Upper lobe of right lung (tissue), 1 donor: Measurements from ENCODE around the gene NUMBL. TPM values are rescaled to one million over a fixed set of nuclear protein-coding genes. Genes with fewer than 3 reads are reported as not detected.

Experiments
- ATAC-seq: fragments of 200-7000 bp; cut with Tn5 transposase; one replicate; pipeline ENCODE4 v1.9.1; 2020; ENCODE audit warnings: mild to moderate bottlenecking, moderate library complexity
- DNase-seq: peaks from one replicate; pipeline ENCODE4 v3.0.0-alpha.2; 2020
- H3K27ac ChIP-seq: fragments of 200-600 bp; one replicate; pipeline ENCODE4 v1.8.0; 2022
- H3K27me3 ChIP-seq: fragments of 200-600 bp; one replicate; pipeline ENCODE4 v1.8.0; 2022; ENCODE audit warnings: mild to moderate bottlenecking
- H3K36me3 ChIP-seq: fragments of 200-600 bp; one replicate; pipeline ENCODE4 v1.8.0; 2022
- H3K4me1 ChIP-seq: fragments of 200-600 bp; one replicate; pipeline ENCODE4 v1.8.0; 2022
- H3K4me3 ChIP-seq: fragments of 200-600 bp; one replicate; pipeline ENCODE4 v1.8.0; 2022; ENCODE audit warnings: mild to moderate bottlenecking
- H3K9me3 ChIP-seq: fragments of 200-600 bp; one replicate; pipeline ENCODE4 v1.8.0; 2022
- intact Hi-C: fragments of 100-400 bp; cut with DNase I; formaldehyde crosslinking; loops from one replicate; pipeline ENCODE4 v1.11.0; 2022
- total RNA-seq: library from RNA; stranded (reverse); fragmentation: NEBNext Ultra II Directional; extraction: Animal tissue kit (Norgen Biotek cat#: 25700); gene quantifications from one replicate; pipeline ENCODE4 v1.2.1, GENCODE V29; 2021
- TF ChIP-seq, protein P1 (sequence below): fragments of 200-600 bp; IDR thresholded peaks from one replicate; pipeline ENCODE4 v1.8.0; 2022; ENCODE audit warnings: antibody characterized with exemption
- donor health status: DM: no; HTN: yes; CAD: no; lungs with severe emphysema.

NUMBL gene
- total RNA-seq, 1 donor from 2014 or later: 19.5 TPM

DNA sequence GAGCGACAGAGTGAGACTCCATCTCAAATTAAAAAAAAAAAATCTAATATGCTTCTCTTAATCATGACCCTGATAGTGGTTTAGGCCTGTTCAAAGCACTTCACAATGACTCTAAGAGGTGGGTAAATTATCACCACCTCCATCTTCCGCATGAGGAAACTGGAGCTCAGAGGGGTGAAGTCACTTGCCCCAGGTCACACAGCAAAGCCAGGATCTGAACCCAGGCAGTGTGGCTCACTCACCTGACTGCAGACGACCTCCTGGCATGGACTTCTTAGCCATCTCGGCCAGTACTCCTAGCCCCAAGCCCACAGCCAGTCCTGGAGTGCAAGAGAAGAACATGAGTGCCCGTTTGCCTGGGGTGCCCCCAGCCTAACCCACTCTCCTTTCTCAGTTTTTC is 19.4 kb upstream of the NUMBL start:
- Histone ChIP-seq H3K9me3 (no peaks in the 10 kb centered on the region), H3K4me3 (no peak overlapping the region), H3K27ac (no peak overlapping the region), H3K36me3 (peaks cover 70% of the 10 kb centered on the region), H3K27me3 (no peaks in the 10 kb centered on the region), H3K4me1 (peaks cover 7% of the 10 kb centered on the region)
- TF ChIP-seq, protein P1, sequence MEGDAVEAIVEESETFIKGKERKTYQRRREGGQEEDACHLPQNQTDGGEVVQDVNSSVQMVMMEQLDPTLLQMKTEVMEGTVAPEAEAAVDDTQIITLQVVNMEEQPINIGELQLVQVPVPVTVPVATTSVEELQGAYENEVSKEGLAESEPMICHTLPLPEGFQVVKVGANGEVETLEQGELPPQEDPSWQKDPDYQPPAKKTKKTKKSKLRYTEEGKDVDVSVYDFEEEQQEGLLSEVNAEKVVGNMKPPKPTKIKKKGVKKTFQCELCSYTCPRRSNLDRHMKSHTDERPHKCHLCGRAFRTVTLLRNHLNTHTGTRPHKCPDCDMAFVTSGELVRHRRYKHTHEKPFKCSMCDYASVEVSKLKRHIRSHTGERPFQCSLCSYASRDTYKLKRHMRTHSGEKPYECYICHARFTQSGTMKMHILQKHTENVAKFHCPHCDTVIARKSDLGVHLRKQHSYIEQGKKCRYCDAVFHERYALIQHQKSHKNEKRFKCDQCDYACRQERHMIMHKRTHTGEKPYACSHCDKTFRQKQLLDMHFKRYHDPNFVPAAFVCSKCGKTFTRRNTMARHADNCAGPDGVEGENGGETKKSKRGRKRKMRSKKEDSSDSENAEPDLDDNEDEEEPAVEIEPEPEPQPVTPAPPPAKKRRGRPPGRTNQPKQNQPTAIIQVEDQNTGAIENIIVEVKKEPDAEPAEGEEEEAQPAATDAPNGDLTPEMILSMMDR: no peak
- DNase-seq (no peak), ATAC-seq (no peak)
- intact Hi-C loops: no loop called here

DNA sequence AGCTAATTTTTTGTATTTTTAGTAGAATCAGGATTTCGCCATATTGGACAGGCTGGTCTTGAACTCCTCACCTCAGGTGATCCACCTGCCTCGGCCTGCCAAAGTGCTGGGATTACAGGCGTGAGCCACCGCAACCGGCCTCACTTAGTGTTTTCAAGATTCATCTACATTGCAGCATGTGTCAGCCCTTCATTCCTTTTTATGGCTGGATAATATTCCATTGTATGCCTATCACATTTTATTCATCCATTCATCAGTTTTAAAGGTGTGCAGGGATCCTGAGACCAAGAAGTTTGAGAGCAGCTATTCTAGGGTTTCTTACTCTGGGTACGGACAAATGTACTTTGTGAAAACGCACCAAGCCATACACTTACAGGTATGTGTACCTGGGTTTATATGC is 17.2 kb upstream of the NUMBL start:
- intact Hi-C loops: no loop called here
- H3K9me3 ChIP-seq: no peaks in the 10 kb centered on the region
- DNase-seq (no peak), ATAC-seq (no peak)
- peaks cover 87% of the 10 kb centered on the region for H3K36me3 ChIP-seq
- H3K27me3 ChIP-seq: no peaks in the 10 kb centered on the region
- H3K4me1 ChIP-seq: no peaks in the 10 kb centered on the region
- no peak overlapping the region for H3K27ac ChIP-seq
- TF ChIP-seq, protein P1: no peak
- H3K4me3 ChIP-seq: no peak overlapping the region

DNA sequence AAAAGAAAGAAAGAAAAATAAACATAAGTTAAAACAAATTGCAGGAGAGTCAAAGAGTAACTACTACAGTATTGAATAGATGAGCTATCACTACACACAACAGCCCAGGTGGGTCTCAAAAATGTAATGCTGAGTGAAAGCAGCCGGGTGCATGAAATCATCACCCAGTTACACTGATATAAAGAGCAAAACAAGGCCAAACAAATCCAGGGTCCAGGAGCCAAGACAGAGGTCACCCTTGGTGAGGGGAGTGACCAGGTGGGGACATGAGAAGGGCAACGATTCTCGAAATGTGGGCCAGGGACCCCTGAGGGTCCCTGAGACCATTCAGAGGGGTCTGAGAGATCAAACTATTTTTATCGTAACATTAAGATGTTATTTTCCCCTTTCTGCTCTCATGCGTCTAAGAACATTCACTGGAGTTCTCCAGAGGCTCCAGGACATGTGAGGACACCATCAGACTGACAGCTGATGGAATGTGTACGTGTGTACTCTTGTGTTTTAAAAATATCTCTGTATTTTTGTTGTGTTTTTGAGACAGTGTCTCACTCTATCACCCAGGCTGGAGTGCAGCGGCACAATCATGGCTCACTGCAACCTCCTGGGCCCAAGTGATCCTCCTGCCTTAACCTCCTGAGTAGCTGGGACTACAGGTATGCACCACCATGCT is 15.6 kb upstream of the NUMBL start:
- TF ChIP-seq, protein P1: no peak

DNA sequence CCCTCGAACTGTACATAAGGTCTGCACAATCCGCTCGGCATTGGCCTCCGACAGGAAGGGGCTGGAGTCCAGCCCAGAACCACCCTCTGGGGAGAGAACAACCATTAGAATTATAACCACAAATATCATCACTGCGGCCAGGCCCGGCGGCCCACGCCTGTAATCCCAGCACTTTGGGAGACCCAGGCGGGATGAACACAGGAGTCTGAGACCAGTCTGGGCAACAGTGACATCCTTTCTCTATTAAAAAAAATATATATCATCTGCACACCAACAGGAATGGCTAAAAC is 14.9 kb upstream of the NUMBL start:
- DNase-seq (no peak), ATAC-seq (no peak)
- no peaks in the 10 kb centered on the region for H3K4me1 ChIP-seq
- H3K9me3 ChIP-seq: no peaks in the 10 kb centered on the region
- no peaks in the 10 kb centered on the region for H3K27me3 ChIP-seq
- intact Hi-C loops: no loop called here
- TF ChIP-seq, protein P1: no peak
- no peak overlapping the region for H3K27ac ChIP-seq
- no peak overlapping the region for H3K4me3 ChIP-seq
- peaks cover 92% of the 10 kb centered on the region for H3K36me3 ChIP-seq

More for the DNA sequence above, 15.6 kb upstream of the NUMBL start:
- peaks cover 92% of the 10 kb centered on the region for H3K36me3 ChIP-seq
- DNase-seq (no peak), ATAC-seq (no peak)
- no peaks in the 10 kb centered on the region for H3K9me3 ChIP-seq
- no peak overlapping the region for H3K4me3 ChIP-seq
- intact Hi-C loops: no loop called here
- no peak overlapping the region for H3K27ac ChIP-seq
- no peaks in the 10 kb centered on the region for H3K4me1 ChIP-seq
- no peaks in the 10 kb centered on the region for H3K27me3 ChIP-seq

DNA sequence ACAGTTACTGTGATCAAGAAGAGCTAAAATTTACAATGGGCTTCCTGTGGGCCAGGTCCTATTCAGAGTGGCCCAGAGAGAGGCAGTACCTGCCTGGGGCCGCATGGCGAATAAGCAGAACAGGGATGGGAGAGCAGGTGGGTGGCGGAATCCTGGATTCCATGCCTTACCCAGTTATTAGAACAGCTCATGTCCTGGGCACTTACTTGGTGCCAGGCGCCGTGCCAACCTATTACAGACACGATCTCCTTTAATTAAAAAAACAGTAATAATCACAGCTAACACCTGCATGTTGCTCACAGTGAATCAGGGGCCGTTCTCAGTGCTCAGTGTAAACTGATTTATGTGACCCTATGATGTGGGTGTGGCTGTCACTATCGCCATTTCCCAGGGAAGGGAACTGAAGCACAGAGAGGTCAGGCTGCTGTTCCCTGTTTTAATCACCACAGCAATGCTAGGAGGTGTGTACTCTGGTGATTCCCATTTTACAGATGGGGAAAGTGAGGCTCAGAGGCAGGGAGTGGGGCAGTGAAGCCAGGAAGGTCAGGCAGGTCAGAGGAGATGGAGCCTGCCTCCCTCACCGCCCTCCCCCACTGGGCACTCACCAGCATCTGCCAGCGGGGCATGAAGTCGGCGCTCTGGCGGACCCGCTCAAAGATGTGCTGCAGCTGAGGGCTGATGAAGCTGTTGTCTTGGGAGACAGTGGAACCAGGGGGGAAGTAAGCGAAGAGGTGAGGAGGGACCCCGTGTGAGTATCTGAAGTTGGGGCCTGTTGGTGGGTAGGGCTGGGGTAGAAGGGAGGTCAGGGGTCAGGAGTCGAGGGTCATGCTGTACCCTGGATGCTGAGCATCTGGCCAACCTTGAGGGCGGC is 14.3 kb upstream of the NUMBL start:
- H3K27ac ChIP-seq: no peak overlapping the region
- no peaks in the 10 kb centered on the region for H3K9me3 ChIP-seq
- intact Hi-C loops: no loop called here
- H3K27me3 ChIP-seq: no peaks in the 10 kb centered on the region
- peaks cover 87% of the 10 kb centered on the region for H3K36me3 ChIP-seq
- ATAC-seq (no peak), DNase-seq (no peak)
- H3K4me3 ChIP-seq: no peak overlapping the region
- H3K4me1 ChIP-seq: no peaks in the 10 kb centered on the region
- TF ChIP-seq, protein P1: no peak
